ENCODE measurements around the gene MAU2. TPM values are rescaled to one million over a fixed set of nuclear protein-coding genes. Genes with fewer than 3 reads are reported as not detected.
A peak's percentile ranks its signal among the peaks of the same experiment; 100 is the strongest.

The MAU2 gene, protein sequence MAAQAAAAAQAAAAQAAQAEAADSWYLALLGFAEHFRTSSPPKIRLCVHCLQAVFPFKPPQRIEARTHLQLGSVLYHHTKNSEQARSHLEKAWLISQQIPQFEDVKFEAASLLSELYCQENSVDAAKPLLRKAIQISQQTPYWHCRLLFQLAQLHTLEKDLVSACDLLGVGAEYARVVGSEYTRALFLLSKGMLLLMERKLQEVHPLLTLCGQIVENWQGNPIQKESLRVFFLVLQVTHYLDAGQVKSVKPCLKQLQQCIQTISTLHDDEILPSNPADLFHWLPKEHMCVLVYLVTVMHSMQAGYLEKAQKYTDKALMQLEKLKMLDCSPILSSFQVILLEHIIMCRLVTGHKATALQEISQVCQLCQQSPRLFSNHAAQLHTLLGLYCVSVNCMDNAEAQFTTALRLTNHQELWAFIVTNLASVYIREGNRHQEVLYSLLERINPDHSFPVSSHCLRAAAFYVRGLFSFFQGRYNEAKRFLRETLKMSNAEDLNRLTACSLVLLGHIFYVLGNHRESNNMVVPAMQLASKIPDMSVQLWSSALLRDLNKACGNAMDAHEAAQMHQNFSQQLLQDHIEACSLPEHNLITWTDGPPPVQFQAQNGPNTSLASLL
- 45.2 TPM for polyA plus RNA-seq (2013, experiment 1 of 4)
- polyA plus RNA-seq (2013, experiment 2 of 4), result 48.8 TPM
- polyA plus RNA-seq (2013, experiment 3 of 4), result 36.3 TPM
- 38.6 TPM for polyA plus RNA-seq (2013, experiment 4 of 4)

DNA sequence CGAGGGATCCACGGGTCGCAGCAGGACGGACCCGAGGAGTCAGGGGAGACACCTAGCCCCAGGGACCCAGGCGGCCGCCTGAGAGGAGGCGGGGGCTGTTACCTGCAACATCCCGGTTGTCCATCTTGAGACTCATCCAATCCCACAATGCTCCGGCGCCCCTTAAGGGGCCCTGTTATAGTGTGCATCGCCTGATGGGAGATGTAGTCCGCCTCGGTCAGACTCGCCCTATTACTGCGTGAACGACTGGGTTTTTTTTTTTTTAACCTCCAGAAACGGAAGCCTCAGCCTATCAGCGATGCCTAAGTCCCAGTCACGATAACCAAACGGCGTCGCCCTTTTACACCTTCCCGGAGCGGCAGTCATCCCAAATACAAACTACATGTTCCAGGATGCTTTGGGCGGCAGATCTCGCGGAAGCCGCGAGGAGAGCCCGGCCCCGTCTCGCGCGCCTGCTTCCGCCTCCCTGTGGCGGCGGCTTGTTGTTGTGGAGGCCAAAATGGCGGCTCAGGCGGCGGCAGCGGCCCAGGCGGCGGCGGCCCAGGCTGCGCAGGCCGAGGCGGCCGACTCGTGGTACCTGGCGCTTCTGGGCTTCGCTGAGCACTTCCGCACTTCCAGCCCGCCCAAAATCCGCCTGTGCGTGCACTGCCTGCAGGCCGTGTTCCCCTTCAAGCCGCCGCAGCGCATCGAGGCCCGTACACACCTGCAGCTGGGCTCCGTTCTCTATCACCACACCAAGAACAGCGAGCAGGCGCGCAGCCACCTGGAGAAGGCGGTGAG lies at the start of gene MAU2, which contains the start of gene SUGP1:
TSS of gene MAU2 (plus strand) at position 469 of the 780 bp plus-strand sequence. CDS start at position 500, 31 bp downstream.
TSS of gene SUGP1 (minus strand) at position 149 of the 780 bp plus-strand sequence. CDS start at position 136, 13 bp downstream.
- Histone ChIP-seq H3K4me1 (ENCODE audit: control insufficient read depth, insufficient read depth, low read length) (peaks cover 6% of the 10 kb centered on the region), H3K27ac (ENCODE audit: insufficient read depth, low read depth, low read length, poor library complexity, severe bottlenecking) (peak within 1 kb of the TSS; percentile 96), H3K4me3 (ENCODE audit: insufficient read depth, low read depth, low read length) (peak within 1 kb of the TSS; percentile 69), H3K36me3 (ENCODE audit: control insufficient read depth, insufficient read depth, low read length) (peaks cover 21% of the 10 kb centered on the region), H3K27me3 (ENCODE audit: control insufficient read depth, insufficient read depth, low read length, poor library complexity, severe bottlenecking) (no peaks in the 10 kb centered on the region), H3K9me3 (ENCODE audit: control insufficient read depth, low read length) (no peaks in the 10 kb centered on the region)
- 0% methylated on average over 67 of the region's 67 CpGs for WGBS, 2 experiments

DNA sequence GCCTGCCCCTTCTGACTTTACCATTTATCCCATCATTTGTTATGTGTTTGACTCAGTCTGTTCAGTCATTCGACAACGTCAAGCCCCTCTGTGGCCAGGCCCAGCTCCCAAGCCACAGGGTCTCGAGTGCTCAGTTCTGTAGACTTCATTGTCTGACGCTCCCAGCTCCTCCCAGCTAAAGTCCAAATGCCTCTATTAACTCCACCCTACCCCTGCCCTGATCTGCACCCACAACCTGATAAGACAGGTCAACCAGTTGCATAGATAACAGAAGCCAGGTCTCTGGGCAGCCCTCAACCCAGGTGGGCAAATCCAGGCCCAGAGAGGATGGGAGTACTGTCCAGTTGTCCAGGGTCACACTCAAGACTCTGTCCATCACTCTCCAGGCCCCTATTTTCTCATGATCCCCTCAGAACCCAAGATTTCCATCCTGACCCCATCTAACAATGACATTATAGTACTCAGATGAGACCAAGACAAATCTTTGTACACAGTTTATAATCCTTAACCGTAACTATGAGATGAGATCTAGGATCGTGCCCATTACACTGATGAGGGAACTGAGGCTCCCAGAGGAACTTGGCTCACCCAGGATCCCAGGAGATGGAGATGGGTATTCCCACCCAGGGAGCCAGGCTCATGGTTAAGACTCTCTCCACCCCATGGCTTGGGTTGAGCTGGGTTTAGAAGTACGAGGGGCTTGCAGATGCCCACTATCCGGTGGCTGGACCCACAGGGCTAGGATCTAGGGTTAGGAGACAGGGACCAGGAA lies 48.6 kb upstream of the MAU2 start:
- no peaks in the 10 kb centered on the region for H3K9me3 ChIP-seq (ENCODE audit: control insufficient read depth, low read length)
- H3K27me3 ChIP-seq (ENCODE audit: control insufficient read depth, insufficient read depth, low read length, poor library complexity, severe bottlenecking), result no peaks in the 10 kb centered on the region
- no peaks in the 10 kb centered on the region for H3K4me1 ChIP-seq (ENCODE audit: control insufficient read depth, insufficient read depth, low read length)
- WGBS, 2 experiments, result 92 to 94% methylated on average over 8 of the region's 8 CpGs
- no peak overlapping the region for H3K27ac ChIP-seq (ENCODE audit: insufficient read depth, low read depth, low read length, poor library complexity, severe bottlenecking)
- H3K36me3 ChIP-seq (ENCODE audit: control insufficient read depth, insufficient read depth, low read length), result peaks cover 9% of the 10 kb centered on the region
- peak overlapping the region; percentile 33 for H3K4me3 ChIP-seq (ENCODE audit: insufficient read depth, low read depth, low read length)

DNA sequence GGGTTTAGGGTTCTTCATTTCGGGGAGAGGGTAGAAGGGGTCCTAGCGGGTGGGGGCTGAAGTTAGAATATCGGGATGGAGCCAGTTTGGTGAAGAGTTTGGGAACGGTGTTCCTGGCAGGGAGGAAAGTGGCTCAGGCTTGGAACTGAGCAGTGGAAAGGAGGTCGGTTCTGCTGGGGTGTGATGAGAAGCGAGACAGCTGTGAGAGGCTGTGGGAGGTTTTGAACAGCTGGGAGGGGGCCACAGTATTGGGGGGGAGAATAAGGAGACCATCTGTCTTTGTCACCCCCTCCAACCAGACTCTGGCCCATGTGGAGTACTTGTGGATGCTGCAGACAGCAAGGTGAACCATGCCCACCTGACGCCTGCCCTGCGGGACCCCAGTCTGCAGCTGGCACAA lies 46.5 kb upstream of the MAU2 start:
- H3K36me3 ChIP-seq (ENCODE audit: control insufficient read depth, insufficient read depth, low read length), result peaks cover 16% of the 10 kb centered on the region
- 88 to 92% methylated on average over 8 of the region's 8 CpGs for WGBS, 2 experiments

DNA sequence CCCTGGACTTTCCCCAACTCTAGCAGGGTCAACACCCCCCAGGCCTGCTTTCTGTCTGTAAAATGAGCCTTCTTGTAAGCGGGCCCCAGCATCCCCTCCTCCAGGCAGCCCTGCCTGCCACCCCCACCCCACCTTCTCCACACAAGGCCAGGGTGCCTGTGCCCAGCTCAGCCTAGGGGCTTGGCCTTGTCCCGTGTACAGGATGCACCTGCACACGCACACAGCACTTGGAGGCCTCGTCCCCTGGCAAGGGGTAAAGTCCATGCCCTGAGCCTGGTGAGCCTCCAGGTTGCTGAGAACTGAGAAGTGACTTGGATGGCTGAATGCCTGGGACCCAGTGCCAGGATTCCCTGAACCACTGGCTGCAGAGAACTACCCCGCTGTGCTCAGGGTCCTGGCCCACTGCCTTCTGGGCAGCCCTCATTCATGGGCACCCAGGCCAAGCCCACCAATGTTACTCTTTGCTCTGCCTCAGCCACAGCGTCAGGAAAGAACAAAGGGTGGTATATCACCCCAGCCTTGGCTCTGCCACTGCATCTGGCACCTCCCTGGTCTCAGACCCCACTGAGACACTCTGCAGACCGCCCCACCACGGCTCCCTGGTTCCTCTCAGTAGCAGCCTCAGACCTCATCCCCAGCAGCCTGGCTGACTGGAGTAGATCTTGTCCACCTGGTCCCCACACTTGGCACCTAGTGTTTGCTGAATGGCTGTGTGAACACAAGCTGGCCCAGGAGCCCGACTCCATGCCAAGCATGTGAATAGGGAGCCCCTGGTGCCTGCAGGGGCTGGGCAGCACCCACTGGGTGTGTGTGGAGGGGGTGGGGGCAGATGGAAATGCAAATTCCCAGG lies 45.7 kb upstream of the MAU2 start:
- Histone ChIP-seq H3K4me3 (ENCODE audit: insufficient read depth, low read depth, low read length) (no peak overlapping the region), H3K9me3 (ENCODE audit: control insufficient read depth, low read length) (no peaks in the 10 kb centered on the region), H3K27me3 (ENCODE audit: control insufficient read depth, insufficient read depth, low read length, poor library complexity, severe bottlenecking) (no peaks in the 10 kb centered on the region), H3K4me1 (ENCODE audit: control insufficient read depth, insufficient read depth, low read length) (no peaks in the 10 kb centered on the region), H3K27ac (ENCODE audit: insufficient read depth, low read depth, low read length, poor library complexity, severe bottlenecking) (no peak overlapping the region), H3K36me3 (ENCODE audit: control insufficient read depth, insufficient read depth, low read length) (peaks cover 16% of the 10 kb centered on the region)
- WGBS, 2 experiments, result 94 to 95% methylated on average over 9 of the region's 9 CpGs

More for the DNA sequence above, 46.5 kb upstream of the MAU2 start:
- Histone ChIP-seq H3K4me1 (ENCODE audit: control insufficient read depth, insufficient read depth, low read length) (no peaks in the 10 kb centered on the region), H3K9me3 (ENCODE audit: control insufficient read depth, low read length) (no peaks in the 10 kb centered on the region), H3K27me3 (ENCODE audit: control insufficient read depth, insufficient read depth, low read length, poor library complexity, severe bottlenecking) (no peaks in the 10 kb centered on the region), H3K4me3 (ENCODE audit: insufficient read depth, low read depth, low read length) (no peak overlapping the region), H3K27ac (ENCODE audit: insufficient read depth, low read depth, low read length, poor library complexity, severe bottlenecking) (no peak overlapping the region)

DNA sequence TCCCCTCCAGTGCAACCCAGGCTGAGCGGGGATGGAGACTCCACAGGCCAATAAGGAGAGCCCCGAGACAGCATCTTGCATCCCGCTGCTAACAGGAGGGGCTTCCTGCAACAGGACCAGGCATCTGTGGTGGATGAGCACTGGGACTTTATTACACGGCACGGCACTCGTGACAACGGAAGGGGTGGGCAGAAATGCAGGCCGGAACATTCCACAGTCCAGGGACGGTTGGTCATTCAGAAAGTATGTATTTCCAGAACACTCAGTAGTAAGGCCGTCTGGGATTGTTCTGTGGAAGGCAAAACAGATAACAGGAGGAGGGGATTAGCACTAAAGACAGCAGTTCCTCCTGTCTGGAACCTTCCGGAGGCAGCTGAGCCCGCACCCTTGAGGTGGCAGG lies 44.2 kb upstream of the MAU2 start:
- Histone ChIP-seq H3K4me3 (ENCODE audit: insufficient read depth, low read depth, low read length) (no peak overlapping the region), H3K27ac (ENCODE audit: insufficient read depth, low read depth, low read length, poor library complexity, severe bottlenecking) (no peak overlapping the region), H3K9me3 (ENCODE audit: control insufficient read depth, low read length) (no peaks in the 10 kb centered on the region), H3K4me1 (ENCODE audit: control insufficient read depth, insufficient read depth, low read length) (no peaks in the 10 kb centered on the region), H3K27me3 (ENCODE audit: control insufficient read depth, insufficient read depth, low read length, poor library complexity, severe bottlenecking) (no peaks in the 10 kb centered on the region), H3K36me3 (ENCODE audit: control insufficient read depth, insufficient read depth, low read length) (peaks cover 21% of the 10 kb centered on the region)
- WGBS, 2 experiments, result 96 to 97% methylated on average over 12 of the region's 12 CpGs

DNA sequence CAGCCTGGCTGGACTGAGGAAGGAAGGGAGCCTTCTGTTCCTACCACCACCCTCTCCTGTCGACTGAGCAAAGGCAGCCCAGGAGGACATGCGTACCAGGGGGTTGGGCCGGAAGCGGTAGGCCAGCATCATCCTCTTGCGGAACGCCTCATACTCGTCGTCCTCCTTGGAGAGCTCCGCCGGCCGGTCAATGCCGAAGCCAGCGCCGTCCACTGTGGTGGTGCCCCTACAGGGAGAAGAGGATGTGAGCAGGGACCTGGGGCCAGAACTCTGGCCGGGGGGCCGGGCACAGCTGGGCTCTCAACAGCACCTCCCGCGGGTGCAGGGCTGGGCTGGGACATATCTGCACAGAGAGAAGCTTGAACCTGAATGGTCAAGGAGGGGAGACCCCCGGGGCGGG lies 43.8 kb upstream of the MAU2 start:
- peaks cover 21% of the 10 kb centered on the region for H3K36me3 ChIP-seq (ENCODE audit: control insufficient read depth, insufficient read depth, low read length)
- no peak overlapping the region for H3K27ac ChIP-seq (ENCODE audit: insufficient read depth, low read depth, low read length, poor library complexity, severe bottlenecking)
- H3K4me3 ChIP-seq (ENCODE audit: insufficient read depth, low read depth, low read length), result no peak overlapping the region
- WGBS, 2 experiments, result 95 to 96% methylated on average over 20 of the region's 20 CpGs
- H3K4me1 ChIP-seq (ENCODE audit: control insufficient read depth, insufficient read depth, low read length), result no peaks in the 10 kb centered on the region
- H3K9me3 ChIP-seq (ENCODE audit: control insufficient read depth, low read length), result no peaks in the 10 kb centered on the region
- H3K27me3 ChIP-seq (ENCODE audit: control insufficient read depth, insufficient read depth, low read length, poor library complexity, severe bottlenecking), result no peaks in the 10 kb centered on the region

DNA sequence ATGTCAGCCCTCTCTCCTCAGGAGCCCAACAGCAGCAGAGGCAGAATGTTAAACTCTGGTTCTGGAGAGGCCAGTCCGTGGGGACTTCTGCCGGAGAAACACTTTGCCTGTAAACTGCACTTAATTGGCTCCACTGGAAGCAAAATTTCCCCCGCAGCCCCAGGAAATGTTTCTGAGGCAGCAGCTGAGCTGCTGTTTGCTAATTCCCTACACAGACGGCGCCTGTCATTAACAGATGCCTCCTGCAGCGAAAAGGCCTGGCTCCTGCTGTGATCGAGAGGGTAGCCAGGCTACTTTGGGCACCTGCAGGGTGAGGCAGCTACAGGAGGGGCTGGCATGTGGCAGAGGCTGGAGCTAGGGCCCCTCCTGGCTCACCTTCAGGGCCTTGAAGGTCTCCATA lies 42.3 kb upstream of the MAU2 start:
- H3K4me1 ChIP-seq (ENCODE audit: control insufficient read depth, insufficient read depth, low read length), result no peaks in the 10 kb centered on the region
- no peaks in the 10 kb centered on the region for H3K9me3 ChIP-seq (ENCODE audit: control insufficient read depth, low read length)
- no peaks in the 10 kb centered on the region for H3K27me3 ChIP-seq (ENCODE audit: control insufficient read depth, insufficient read depth, low read length, poor library complexity, severe bottlenecking)
- H3K36me3 ChIP-seq (ENCODE audit: control insufficient read depth, insufficient read depth, low read length), result peaks cover 21% of the 10 kb centered on the region
- H3K4me3 ChIP-seq (ENCODE audit: insufficient read depth, low read depth, low read length), result no peak overlapping the region
- no peak overlapping the region for H3K27ac ChIP-seq (ENCODE audit: insufficient read depth, low read depth, low read length, poor library complexity, severe bottlenecking)
- WGBS, 2 experiments, result 93 to 94% methylated on average over 7 of the region's 7 CpGs

DNA sequence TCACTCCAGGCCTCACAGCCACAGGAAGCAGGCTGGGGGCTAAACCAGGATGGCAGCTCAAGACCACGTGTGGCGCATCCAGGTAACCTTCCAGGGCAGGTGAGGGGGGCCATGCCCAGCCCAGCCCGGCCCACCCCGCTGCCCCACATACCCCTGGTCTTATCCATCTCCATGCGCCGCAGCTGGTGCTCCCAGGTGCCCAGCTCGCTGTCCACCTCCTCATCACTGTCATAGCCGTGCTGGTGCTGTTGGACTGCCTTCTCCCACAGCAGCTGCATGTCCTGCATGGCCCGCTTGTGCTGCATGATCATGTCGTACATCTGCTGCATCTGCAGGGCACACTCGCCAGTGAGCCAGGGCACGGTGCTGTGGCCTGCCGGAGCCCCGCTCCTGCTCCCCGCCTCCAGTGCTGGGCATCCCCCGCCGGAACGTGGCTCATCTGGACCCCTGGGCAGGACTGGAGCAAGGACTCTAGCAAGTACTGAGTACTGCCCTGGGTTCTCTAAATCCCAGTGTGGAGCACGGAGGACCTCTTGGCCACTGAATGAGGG lies 41.5 kb upstream of the MAU2 start:
- H3K27ac ChIP-seq (ENCODE audit: insufficient read depth, low read depth, low read length, poor library complexity, severe bottlenecking), result no peak overlapping the region
- no peak overlapping the region for H3K4me3 ChIP-seq (ENCODE audit: insufficient read depth, low read depth, low read length)
- no peaks in the 10 kb centered on the region for H3K27me3 ChIP-seq (ENCODE audit: control insufficient read depth, insufficient read depth, low read length, poor library complexity, severe bottlenecking)
- H3K4me1 ChIP-seq (ENCODE audit: control insufficient read depth, insufficient read depth, low read length), result no peaks in the 10 kb centered on the region
- peaks cover 26% of the 10 kb centered on the region for H3K36me3 ChIP-seq (ENCODE audit: control insufficient read depth, insufficient read depth, low read length)
- 96 to 97% methylated on average over 19 of the region's 19 CpGs for WGBS, 2 experiments
- H3K9me3 ChIP-seq (ENCODE audit: control insufficient read depth, low read length), result no peaks in the 10 kb centered on the region

DNA sequence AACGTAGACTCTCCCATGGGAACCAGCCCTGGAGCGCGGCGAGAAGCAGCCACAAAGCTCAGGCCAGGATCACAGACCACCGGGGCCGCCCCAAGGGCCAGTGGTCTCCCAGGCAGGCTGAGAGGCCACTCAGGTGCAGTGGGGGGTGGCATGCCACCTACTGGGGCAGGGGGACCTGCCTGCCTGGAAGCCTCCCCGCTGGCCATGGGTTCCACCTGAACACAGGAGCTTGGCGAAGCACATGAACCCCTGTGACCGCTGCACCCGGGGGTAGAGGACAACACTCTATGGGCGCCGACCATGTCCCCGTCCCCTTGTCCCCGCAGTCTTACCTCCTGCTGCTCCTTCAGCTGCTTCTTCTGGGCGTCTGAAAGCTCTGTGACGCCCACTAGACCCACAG lies 40.8 kb upstream of the MAU2 start:
- no peaks in the 10 kb centered on the region for H3K9me3 ChIP-seq (ENCODE audit: control insufficient read depth, low read length)
- 95 to 97% methylated on average over 16 of the region's 16 CpGs for WGBS, 2 experiments
- no peak overlapping the region for H3K4me3 ChIP-seq (ENCODE audit: insufficient read depth, low read depth, low read length)
- peaks cover 32% of the 10 kb centered on the region for H3K36me3 ChIP-seq (ENCODE audit: control insufficient read depth, insufficient read depth, low read length)
- H3K27ac ChIP-seq (ENCODE audit: insufficient read depth, low read depth, low read length, poor library complexity, severe bottlenecking), result no peak overlapping the region
- no peaks in the 10 kb centered on the region for H3K27me3 ChIP-seq (ENCODE audit: control insufficient read depth, insufficient read depth, low read length, poor library complexity, severe bottlenecking)
- H3K4me1 ChIP-seq (ENCODE audit: control insufficient read depth, insufficient read depth, low read length), result no peaks in the 10 kb centered on the region

Data from ectodermal cell (in vitro differentiated cells).